ENCODE results near the gene CDH12. TPM values are rescaled to one million over a fixed set of nuclear protein-coding genes. Genes with fewer than 3 reads are reported as not detected.

CDH12 gene
- total and polyA plus RNA-seq, 10 donors = 0.32 TPM; not detected in 9

- no peak overlapping the region for H3K27ac ChIP-seq
- 64 to 81% (median 72%) methylated on average over 1 of the region's 1 CpG for WGBS, 5 donors
- no peaks in the 10 kb centered on the region for H3K4me1 ChIP-seq
- DNase-seq = no peak
- intact Hi-C loops (cut with DNase I; ENCODE audit: low total_unique reads) = no loop called here
- no peak for TF ChIP-seq POLR2A (IDR thresholded peaks at IDR 0.05)
- no peak for TF ChIP-seq CTCF (IDR thresholded peaks at IDR 0.05 in 8 of 11, conservative IDR thresholded peaks at IDR 0.05 in 3 of 11)
- TF ChIP-seq POLR2AphosphoS5 (IDR thresholded peaks at IDR 0.05) = no peak
- peaks cover 0 to 16% (median 10%) of the 10 kb centered on the region in 8 donors for H3K9me3 ChIP-seq
- H3K4me3 ChIP-seq = no peak overlapping the region
- no peaks in the 10 kb centered on the region for H3K36me3 ChIP-seq
- H3K27me3 ChIP-seq (replicated peaks in 1 of 7) = no peaks in the 10 kb centered on the region
These were observed 65.3 kb downstream of the CDH12 start for GRCh38 chr5:22787807-22788206.

- WGBS, 5 donors = 70 to 86% (median 79%) methylated on average over 5 of the region's 5 CpGs
- Histone ChIP-seq H3K36me3 (no peaks in the 10 kb centered on the region), H3K27me3 (replicated peaks in 1 of 7) (no peaks in the 10 kb centered on the region), H3K9me3 (peaks cover 0 to 16% (median 10%) of the 10 kb centered on the region in 8 donors), H3K27ac (no peak overlapping the region), H3K4me1 (no peaks in the 10 kb centered on the region), H3K4me3 (no peak overlapping the region)
- DNase-seq = no peak
- intact Hi-C loops (cut with DNase I; ENCODE audit: low total_unique reads) = no loop called here
- no peak for TF ChIP-seq CTCF (IDR thresholded peaks at IDR 0.05 in 8 of 11, conservative IDR thresholded peaks at IDR 0.05 in 3 of 11)
- no peak for TF ChIP-seq POLR2A (IDR thresholded peaks at IDR 0.05)
- TF ChIP-seq POLR2AphosphoS5 (IDR thresholded peaks at IDR 0.05) = no peak
These were observed 65.7 kb downstream of the CDH12 start for GRCh38 chr5:22787398-22787797.

GRCh38 chr5:22780756-22781155 is 72.4 kb downstream of the CDH12 start:
- no peak overlapping the region for H3K27ac ChIP-seq
- no peaks in the 10 kb centered on the region for H3K27me3 ChIP-seq (replicated peaks in 1 of 7)
- no peaks in the 10 kb centered on the region for H3K4me1 ChIP-seq
- no peaks in the 10 kb centered on the region for H3K36me3 ChIP-seq
- TF ChIP-seq POLR2AphosphoS5 (IDR thresholded peaks at IDR 0.05) (no peak), CTCF (IDR thresholded peaks at IDR 0.05 in 8 of 11, conservative IDR thresholded peaks at IDR 0.05 in 3 of 11) (no peak), POLR2A (IDR thresholded peaks at IDR 0.05) (no peak)
- intact Hi-C loops (cut with DNase I; ENCODE audit: low total_unique reads) = no loop called here
- peaks cover 0 to 6% (median 3%) of the 10 kb centered on the region in 8 donors for H3K9me3 ChIP-seq
- H3K4me3 ChIP-seq = no peak overlapping the region
- no peak for DNase-seq

GRCh38 chr5:22779499-22779898 is 73.6 kb downstream of the CDH12 start:
- no peak overlapping the region for H3K4me3 ChIP-seq
- no peak overlapping the region for H3K27ac ChIP-seq
- no peaks in the 10 kb centered on the region for H3K27me3 ChIP-seq (replicated peaks in 1 of 7)
- H3K9me3 ChIP-seq = peaks cover 0 to 3% (median 0%) of the 10 kb centered on the region in 8 donors
- 55 to 70% (median 61%) methylated on average over 3 of the region's 3 CpGs for WGBS, 5 donors
- H3K36me3 ChIP-seq = no peaks in the 10 kb centered on the region
- TF ChIP-seq CTCF (IDR thresholded peaks at IDR 0.05 in 8 of 11, conservative IDR thresholded peaks at IDR 0.05 in 3 of 11) = no peak
- no peak for TF ChIP-seq POLR2AphosphoS5 (IDR thresholded peaks at IDR 0.05)
- no peak for TF ChIP-seq POLR2A (IDR thresholded peaks at IDR 0.05)
- DNase-seq = no peak
- intact Hi-C loops (cut with DNase I; ENCODE audit: low total_unique reads) = no loop called here
- no peaks in the 10 kb centered on the region for H3K4me1 ChIP-seq
